GM21390 (cell line): ENCODE measurements around the gene SURF2.

ENCODE experiments used
- ATAC-seq: cut with Tn5 transposase; IDR thresholded peaks from one replicate; pipeline ENCODE4 v1.9.1; 2021; ENCODE audit not compliant: unreplicated experiment

The SURF2 gene

DNA sequence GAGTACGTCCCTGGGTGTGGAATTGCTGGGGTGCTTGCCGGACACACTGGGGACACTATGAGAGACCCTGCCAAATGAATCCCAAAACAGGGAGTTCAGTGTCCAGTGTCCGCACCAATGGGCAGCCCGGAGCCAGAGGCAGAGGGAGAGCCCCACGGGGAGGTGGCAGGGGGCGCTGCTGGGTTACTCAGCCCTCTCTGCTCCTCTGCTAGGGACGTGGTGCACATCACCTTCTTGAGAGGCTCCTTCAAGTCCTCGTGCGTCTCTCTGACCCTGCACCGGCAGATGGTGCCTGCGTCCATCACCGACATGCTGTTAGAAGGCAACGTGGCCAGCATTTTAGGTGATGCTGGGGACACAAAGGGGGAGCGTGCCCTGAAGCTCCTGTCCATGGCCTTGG, 40.6 kb downstream of the SURF2 start:
- ATAC-seq = no peak

DNA sequence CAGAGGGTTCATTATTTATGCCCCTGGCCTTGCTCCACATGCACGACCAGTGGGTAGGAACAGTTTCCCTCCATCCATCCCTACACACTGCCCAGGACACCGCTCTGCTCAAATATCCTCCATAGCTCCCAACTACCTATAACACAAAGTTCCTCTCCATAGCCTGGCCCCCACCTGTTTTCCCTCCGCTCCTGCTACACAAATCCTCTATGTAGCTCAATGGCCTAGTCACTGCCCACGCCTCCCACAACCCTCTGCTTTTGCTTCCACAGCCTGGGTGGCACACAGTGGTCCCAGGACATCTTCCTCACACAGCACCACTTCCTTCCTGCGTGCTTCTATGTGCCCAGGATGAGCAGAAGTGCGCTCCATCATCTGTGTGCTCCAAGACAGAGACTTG, 41.0 kb downstream of the SURF2 start:
- no peak for ATAC-seq

DNA sequence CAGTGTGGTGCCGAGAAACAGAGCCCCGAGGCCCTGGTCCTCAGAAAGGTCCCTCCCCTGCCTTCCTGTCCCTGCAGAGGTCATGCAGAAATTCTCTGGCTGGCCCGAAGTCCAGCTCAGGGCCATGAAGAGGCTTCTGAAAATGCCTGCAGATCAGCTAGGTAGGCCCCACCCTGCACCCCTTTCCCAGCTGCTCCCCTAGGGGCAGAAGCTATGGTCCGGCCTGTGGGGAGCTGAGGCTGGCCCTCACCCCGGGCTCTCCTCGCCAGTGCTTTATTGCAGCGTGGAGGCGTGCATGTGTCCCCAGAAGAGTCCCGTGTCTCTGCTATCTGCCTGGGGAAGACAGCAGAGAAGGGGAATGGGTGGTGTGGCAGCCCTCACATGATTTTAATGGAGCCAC, 41.5 kb downstream of the SURF2 start:
- no peak for ATAC-seq

DNA sequence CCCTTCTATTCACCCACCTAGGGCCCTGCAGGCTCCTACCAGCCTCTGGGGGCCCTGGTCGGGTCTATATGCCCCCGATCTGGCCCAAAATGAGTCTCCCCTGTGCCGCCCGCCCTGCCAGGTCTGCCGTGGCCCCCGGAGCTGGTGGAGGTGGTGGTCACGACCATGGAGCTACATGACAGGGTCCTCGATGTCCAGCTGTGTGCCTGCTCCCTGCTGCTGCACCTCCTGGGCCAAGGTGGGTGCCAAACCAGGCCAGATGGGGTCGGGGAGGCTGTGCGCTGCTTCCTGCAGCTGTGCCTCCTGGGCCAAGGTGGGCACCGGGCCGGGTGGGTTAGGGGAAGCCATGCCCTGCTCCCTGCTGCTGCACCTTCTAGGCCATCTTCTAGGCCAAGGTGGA, 43.9 kb downstream of the SURF2 start:
- no peak for ATAC-seq

DNA sequence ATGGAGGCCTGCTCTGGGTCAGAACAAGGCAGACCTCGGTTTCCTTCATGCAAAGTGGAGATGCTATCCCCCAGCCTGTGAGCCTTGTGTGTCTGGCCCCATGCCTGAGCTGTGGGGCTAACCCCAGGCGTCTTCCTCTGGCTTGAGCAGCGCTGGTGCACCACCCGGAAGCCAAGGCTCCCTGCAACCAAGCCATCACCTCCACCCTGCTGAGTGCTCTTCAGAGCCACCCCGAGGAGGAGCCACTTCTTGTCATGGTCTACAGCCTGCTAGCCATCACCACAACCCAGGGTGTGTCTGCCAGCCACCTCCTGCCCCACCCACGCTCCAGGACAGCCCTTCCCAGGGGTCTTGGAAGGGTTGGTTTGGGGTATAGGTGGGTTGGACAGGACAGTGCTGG, 45.2 kb downstream of the SURF2 start:
- no peak for ATAC-seq

DNA sequence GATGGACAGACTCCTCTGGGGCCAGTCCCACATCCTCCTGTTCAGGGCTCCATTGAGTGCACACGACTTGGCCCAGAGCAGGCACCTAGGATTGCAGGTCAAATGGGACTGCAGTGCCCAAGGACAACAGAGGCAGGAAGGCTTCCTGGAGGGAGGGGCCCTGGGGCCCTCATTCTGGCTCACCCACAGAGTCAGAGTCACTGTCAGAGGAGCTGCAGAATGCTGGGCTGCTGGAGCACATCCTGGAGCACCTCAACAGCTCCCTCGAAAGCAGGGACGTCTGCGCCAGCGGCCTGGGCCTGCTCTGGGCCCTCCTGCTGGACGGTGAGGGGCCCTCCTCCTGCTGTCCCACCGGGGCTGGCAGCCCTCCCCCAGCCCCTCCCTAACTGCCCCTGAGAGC, 46.3 kb downstream of the SURF2 start:
- no peak for ATAC-seq

DNA sequence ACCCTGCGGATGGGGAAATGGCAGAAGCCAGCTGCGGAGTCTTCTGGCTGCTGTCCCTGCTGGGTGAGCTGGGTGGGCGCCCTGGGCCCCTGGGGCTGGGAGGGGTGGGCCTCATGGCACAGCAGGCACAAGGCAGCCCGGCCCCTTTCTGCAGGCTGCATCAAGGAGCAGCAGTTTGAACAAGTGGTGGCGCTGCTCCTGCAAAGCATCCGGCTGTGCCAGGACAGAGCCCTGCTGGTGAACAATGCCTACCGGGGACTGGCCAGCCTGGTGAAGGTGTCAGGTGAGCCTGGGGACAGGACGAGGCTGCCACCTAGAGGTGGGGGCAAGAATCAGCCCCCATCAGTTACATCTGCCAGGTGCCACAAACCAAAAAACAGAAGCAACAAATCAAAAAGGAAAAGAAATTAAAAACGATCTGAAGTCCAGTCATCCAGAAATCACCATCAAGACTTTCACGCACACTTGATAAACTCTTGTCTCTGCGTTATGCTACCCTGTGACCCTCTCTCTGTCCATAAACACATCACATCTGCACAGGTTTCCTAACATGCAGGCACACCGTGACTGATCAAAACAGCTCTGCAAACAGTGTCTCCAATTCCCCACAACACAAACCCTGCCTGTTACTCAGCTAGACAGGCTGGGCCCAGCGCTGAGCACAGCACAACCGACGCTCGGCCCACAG, 47.6 kb downstream of the SURF2 start:
- no peak for ATAC-seq

DNA sequence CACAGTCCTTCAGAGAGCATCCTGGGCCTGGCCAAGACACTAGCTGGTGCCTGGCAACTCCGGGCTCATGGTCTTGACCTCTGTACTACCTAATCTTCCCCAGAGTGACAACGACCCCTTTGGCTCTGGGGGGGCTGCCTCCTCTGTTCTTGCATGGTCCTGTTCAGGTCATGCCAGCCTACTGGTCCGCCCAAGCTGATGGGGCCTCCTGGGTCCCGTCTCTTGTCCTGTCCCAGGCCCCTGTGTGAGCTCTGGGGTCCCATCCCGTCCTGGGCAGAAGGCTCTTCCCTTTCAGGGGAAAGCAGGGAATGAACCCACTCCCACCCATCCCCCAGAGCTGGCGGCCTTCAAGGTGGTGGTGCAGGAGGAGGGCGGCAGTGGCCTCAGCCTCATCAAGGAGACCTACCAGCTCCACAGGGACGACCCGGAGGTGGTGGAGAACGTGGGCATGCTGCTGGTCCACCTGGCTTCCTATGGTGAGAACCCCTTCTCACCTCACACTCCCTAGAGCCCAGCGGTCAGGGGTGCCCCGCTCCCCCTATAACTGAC, 48.2 kb downstream of the SURF2 start:
- ATAC-seq = no peak

DNA sequence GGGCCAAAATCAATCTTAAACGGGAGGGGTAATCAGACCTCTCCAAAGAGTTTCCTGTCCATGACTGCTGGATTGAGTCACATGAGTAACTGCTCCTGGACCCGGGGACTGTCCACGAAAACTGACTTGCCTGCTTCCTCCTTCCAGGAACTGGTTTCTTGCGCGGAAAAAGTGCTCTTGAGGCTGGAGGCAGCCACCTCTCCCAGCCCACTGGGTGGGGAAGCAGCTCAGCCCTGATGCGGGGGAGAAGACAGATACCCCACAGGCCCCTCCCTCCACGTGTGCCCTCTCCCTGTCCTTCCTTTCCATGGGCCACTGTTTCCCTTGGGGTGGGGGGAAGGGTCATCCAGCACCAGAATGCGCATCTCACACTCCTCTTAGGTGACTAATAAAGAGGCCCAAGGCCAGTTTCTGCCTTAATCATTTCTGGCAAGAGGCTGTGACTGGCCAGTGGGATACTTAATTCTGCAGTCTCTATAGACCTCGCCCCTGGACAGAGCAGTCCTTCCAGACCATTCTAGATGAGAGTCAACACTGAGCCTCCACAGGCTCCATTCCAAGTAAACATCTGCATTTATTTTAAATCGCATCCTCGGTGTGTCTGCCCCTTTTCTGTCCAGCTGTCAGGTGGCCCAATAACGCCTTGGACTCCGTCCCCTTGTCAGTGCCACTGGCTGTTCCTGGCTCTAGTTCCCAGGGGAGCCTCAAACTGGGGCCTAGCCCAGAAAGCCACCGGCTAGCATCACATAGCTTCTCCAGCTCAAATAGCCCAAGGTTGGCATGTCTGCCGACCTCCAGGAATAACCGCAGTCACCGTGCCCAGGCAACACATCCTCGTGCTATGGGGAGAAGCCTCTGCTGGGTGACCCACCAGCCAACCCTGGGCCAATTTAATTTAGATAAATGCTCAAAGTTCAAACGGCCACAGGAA, 49.4 kb downstream of the SURF2 start:
- no peak for ATAC-seq

DNA sequence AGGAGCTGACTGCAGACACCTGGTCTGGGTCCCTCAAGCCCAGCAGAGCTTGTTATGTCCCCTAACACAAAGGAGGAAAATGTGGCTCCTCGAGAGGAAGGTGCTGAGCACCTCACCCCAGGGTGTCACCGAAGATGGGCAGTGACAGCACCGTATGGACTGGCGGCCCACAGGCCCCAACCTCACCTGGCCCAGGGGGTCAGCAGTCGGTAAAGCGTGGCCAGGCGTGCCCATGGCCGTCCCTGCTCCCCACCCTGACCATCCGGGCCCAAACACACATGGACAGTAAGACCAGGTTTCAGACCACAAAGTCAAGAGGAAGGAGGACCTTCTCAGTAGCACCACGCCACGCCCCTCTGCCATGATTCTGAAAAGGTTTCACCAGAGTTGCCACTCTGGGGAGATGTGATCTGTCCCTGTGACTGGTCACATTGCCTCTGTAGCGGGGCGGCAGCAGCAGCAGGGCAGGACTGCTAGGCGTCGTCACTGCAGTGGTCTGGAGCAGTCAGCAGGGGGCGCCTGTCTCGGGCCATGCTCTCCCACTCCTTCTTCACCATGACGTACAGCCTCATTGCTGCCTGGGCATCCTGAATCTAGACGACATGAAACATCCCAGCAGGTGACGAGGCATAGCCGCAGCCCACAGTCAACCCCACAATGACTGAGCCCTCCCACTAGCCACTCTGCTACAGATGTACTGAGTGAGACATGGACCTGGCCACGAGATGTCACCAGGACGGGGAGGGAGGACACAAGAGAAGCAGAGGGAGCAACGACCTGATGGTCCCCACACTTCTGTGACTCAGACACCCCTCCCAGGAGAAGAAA, 50.3 kb downstream of the SURF2 start:
- peak; percentile 65 for ATAC-seq

DNA sequence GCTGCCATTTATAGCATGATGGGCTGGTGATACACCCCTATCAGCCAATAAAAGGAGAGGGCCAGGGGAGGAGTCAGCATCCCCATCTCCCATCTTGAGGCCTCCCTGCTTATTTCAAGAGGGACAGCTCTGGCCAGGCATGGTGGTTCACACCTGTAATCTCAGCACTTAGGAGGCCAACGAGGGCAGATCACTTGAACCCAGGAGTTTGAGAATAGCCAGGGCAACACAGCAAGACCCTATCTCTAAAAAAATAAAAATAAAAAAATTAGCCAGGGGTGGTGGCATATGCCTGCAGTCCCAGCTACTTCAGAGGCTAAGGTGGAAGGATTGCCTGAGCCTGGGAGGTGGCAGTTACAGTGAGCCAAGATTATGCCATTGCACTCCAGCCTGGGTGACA, 51.7 kb downstream of the SURF2 start:
- no peak for ATAC-seq
